HepG2 (cell line): Measurements from ENCODE around the gene P2RY6. TPM values are rescaled to one million over a fixed set of nuclear protein-coding genes. Genes with fewer than 3 reads are reported as not detected.

Experiments used
- ARHGAP35 ChIP-seq: sonication (generic); formaldehyde crosslinking; IDR thresholded peaks from 2 replicates; pipeline ENCODE4 v1.9.0; 2022; ENCODE audit warnings: mild to moderate bottlenecking, inconsistent platforms, moderate library complexity, missing genetic modification reagents, borderline replicate concordance
- ATF7-NPFF ChIP-seq: sonication (generic); formaldehyde crosslinking; IDR thresholded peaks from 2 replicates; pipeline ENCODE4 v1.8.1; 2023; ENCODE audit warnings: mild to moderate bottlenecking, low read depth, missing genetic modification reagents, moderate library complexity
- ELF4 ChIP-seq: sonication (generic); formaldehyde crosslinking; IDR thresholded peaks from 2 replicates; pipeline ENCODE4 v1.5.0; 2020; ENCODE audit warnings: missing genetic modification reagents, mild to moderate bottlenecking, moderate library complexity, borderline replicate concordance
- GTF2F1 ChIP-seq: fragments of 150-350 bp; IDR thresholded peaks from 2 replicates; pipeline ENCODE4 v1.6.1; 2014; ENCODE audit warnings: low read length
- HMG20B ChIP-seq: conservative IDR thresholded peaks from 2 replicates; pipeline ENCODE4 v1.6.1; 2016; ENCODE audit warnings: missing genetic modification reagents, missing compliant biosample characterization
- KDM5B ChIP-seq: sonication (generic); formaldehyde crosslinking; IDR thresholded peaks from 2 replicates; pipeline ENCODE4 v1.4.0; 2020; ENCODE audit warnings: missing genetic modification reagents, mild to moderate bottlenecking, borderline replicate concordance
- MTA3 ChIP-seq: sonication (generic); formaldehyde crosslinking; IDR thresholded peaks from 2 replicates; pipeline ENCODE4 v1.4.0; 2020; ENCODE audit warnings: missing genetic modification reagents
- NR2F1 ChIP-seq, 2 experiments: fragments of 450-650 bp in 1 of 2; formaldehyde crosslinking in 1 of 2; IDR thresholded peaks; 2 replicates each; pipeline versions ENCODE4 v1.5.0 to v1.6.1; 2016 to 2020; ENCODE audit warnings: mild to moderate bottlenecking in 1 of 2, missing compliant biosample characterization in 1 of 2, missing genetic modification reagents in 1 of 2, moderate library complexity in 1 of 2
- RORA ChIP-seq: sonication (generic); formaldehyde crosslinking; IDR thresholded peaks from 2 replicates; pipeline ENCODE4 v1.5.0; 2020; ENCODE audit warnings: mild to moderate bottlenecking, missing genetic modification reagents, moderate library complexity
- SETDB1 ChIP-seq: sonication (generic); formaldehyde crosslinking; IDR thresholded peaks from 2 replicates; pipeline ENCODE4 v1.5.1; 2020; ENCODE audit warnings: missing genetic modification reagents, mild to moderate bottlenecking, borderline replicate concordance
- SMAD1 ChIP-seq: sonication (generic); formaldehyde crosslinking; IDR thresholded peaks from 2 replicates; pipeline ENCODE4 v1.4.0; 2020; ENCODE audit warnings: missing genetic modification reagents, low read depth, mild to moderate bottlenecking, borderline replicate concordance
- SPEN ChIP-seq: sonication (generic); formaldehyde crosslinking; IDR thresholded peaks from 2 replicates; pipeline ENCODE4 v1.5.1; 2020; ENCODE audit warnings: low read depth, mild to moderate bottlenecking, missing genetic modification reagents
- TARDBP ChIP-seq: sonication (generic); formaldehyde crosslinking; IDR thresholded peaks from 2 replicates; pipeline ENCODE4 v1.8.0; 2022; ENCODE audit warnings: mild to moderate bottlenecking, missing genetic modification reagents
- ZBTB37 ChIP-seq: sonication (generic); formaldehyde crosslinking; IDR thresholded peaks from 2 replicates; pipeline ENCODE4 v1.4.0; 2020; ENCODE audit warnings: mild to moderate bottlenecking, missing genetic modification reagents
- ZMYM4 ChIP-seq: sonication (generic); formaldehyde crosslinking; IDR thresholded peaks from 2 replicates; pipeline ENCODE4 v1.8.1; 2023; ENCODE audit warnings: mild to moderate bottlenecking, missing genetic modification reagents
- ZNF740 ChIP-seq: sonication (generic); formaldehyde crosslinking; IDR thresholded peaks from 2 replicates; pipeline ENCODE4 v1.4.0; 2020; ENCODE audit warnings: missing genetic modification reagents
- ZNF781 ChIP-seq: sonication (generic); formaldehyde crosslinking; IDR thresholded peaks from 2 replicates; pipeline ENCODE4 v1.5.1; 2020; ENCODE audit warnings: borderline replicate concordance, mild to moderate bottlenecking, missing genetic modification reagents; ENCODE audit errors: not compliant biosample characterization
- polyA plus RNA-seq, 8 experiments: library from polyadenylated mRNA; depleted of rRNA in 3 of 8; stranded (reverse) in 7 of 8; unstranded in 1 of 8; fragments of >200 nt; fragmentation: Illumina TruSeq in 4 of 8; extraction: Trizol in 4 of 8; gene quantifications; 2 replicates each; pipeline versions ENCODE4 v1.2.1 to v1.2.3, GENCODE V29; 2011 to 2016; ENCODE audit warnings: low read depth in 4 of 8, missing spikeins in 1 of 8, mixed read lengths in 1 of 8; ENCODE audit not compliant: insufficient read depth in 1 of 8
- total RNA-seq, 5 experiments: library from RNA; depleted of rRNA; stranded (reverse); fragments of >200 nt; fragmentation: Illumina TruSeq; extraction: Trizol; gene quantifications; 2 replicates each; pipeline ENCODE4 v1.2.3, GENCODE V29; 2016; ENCODE audit warnings: low read depth in 1 of 5
- TF ChIP-seq, protein P1 (sequence below): sonication (generic); formaldehyde crosslinking; IDR thresholded peaks from 2 replicates; pipeline ENCODE4 v1.4.0; 2020; ENCODE audit warnings: missing genetic modification reagents
- TF ChIP-seq, protein P2 (sequence below): sonication (generic); formaldehyde crosslinking; IDR thresholded peaks from 2 replicates; pipeline ENCODE4 v1.4.0; 2020; ENCODE audit warnings: missing genetic modification reagents

Gene P2RY6
- total and polyA plus RNA-seq, 2 of the 13 experiments (the other 11 are each of a cell fraction or from before 2014, with no cell fraction given): 0.09 to 0.29 TPM

DNA sequence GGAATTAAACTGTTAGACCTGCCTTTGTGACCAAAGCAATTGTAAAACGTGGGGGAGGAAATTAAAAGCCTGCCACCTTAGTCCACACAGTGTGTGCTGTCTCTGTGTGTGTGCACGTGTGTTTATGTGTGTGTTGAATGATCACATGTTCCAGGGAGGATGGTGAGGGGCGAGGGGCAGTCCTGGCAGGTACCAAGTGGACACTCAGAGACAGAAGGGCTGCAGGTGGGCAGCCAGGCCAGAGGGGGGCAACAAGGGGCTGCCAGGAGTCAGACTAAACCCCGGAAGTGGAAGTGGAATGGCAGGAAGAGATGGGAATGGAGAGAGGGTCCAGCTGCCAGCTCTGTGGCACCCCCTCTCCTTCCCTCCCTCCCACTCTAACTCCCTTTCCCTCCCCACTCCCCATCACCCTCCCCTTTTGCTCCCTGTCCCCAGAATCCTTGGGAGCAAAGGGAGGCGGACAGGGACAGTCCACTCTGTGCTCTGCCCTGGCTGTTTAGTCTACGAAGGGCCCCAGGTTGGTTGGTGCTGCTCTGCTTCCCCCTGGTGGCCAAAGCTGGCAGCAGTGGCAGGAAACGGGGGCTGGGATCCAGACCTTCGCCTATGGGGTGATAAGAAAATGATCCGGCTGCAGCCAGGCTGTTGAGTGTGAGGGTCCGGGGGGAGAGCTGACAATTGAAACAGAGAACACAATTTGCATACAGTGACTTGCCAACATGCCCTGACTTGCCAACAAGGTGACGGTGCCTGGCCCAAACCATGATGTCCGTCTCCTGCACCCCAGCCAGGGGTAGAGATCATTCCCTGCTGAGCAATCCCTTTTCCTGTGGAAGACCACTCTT is 29.7 kb upstream of the P2RY6 start (continued):
- TF ChIP-seq, protein P1, sequence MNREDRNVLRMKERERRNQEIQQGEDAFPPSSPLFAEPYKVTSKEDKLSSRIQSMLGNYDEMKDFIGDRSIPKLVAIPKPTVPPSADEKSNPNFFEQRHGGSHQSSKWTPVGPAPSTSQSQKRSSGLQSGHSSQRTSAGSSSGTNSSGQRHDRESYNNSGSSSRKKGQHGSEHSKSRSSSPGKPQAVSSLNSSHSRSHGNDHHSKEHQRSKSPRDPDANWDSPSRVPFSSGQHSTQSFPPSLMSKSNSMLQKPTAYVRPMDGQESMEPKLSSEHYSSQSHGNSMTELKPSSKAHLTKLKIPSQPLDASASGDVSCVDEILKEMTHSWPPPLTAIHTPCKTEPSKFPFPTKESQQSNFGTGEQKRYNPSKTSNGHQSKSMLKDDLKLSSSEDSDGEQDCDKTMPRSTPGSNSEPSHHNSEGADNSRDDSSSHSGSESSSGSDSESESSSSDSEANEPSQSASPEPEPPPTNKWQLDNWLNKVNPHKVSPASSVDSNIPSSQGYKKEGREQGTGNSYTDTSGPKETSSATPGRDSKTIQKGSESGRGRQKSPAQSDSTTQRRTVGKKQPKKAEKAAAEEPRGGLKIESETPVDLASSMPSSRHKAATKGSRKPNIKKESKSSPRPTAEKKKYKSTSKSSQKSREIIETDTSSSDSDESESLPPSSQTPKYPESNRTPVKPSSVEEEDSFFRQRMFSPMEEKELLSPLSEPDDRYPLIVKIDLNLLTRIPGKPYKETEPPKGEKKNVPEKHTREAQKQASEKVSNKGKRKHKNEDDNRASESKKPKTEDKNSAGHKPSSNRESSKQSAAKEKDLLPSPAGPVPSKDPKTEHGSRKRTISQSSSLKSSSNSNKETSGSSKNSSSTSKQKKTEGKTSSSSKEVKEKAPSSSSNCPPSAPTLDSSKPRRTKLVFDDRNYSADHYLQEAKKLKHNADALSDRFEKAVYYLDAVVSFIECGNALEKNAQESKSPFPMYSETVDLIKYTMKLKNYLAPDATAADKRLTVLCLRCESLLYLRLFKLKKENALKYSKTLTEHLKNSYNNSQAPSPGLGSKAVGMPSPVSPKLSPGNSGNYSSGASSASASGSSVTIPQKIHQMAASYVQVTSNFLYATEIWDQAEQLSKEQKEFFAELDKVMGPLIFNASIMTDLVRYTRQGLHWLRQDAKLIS: no peak
- no peak for TF ChIP-seq ZBTB37 (CRISPR knock-in tag)
- peak; percentile 87; the same call in 1 of the 2 replicates for TF ChIP-seq TARDBP (CRISPR knock-in tag)
- no peak for TF ChIP-seq RORA (CRISPR knock-in tag)
- TF ChIP-seq ELF4 (CRISPR knock-in tag): no peak
- peak; percentile 53; the same call in 1 of the 2 replicates for TF ChIP-seq KDM5B (CRISPR knock-in tag)
- peak; percentile 41; the same call in 1 of the 2 replicates for TF ChIP-seq SMAD1 (CRISPR knock-in tag)
- TF ChIP-seq ARHGAP35 (CRISPR knock-in tag): no peak
- TF ChIP-seq GTF2F1: no peak
- TF ChIP-seq NR2F1 (CRISPR knock-in tag; IDR thresholded peaks at IDR 0.05): no peak
- TF ChIP-seq HMG20B (CRISPR knock-in tag): no peak
- no peak for TF ChIP-seq MTA3 (CRISPR knock-in tag)
- TF ChIP-seq, protein P2, sequence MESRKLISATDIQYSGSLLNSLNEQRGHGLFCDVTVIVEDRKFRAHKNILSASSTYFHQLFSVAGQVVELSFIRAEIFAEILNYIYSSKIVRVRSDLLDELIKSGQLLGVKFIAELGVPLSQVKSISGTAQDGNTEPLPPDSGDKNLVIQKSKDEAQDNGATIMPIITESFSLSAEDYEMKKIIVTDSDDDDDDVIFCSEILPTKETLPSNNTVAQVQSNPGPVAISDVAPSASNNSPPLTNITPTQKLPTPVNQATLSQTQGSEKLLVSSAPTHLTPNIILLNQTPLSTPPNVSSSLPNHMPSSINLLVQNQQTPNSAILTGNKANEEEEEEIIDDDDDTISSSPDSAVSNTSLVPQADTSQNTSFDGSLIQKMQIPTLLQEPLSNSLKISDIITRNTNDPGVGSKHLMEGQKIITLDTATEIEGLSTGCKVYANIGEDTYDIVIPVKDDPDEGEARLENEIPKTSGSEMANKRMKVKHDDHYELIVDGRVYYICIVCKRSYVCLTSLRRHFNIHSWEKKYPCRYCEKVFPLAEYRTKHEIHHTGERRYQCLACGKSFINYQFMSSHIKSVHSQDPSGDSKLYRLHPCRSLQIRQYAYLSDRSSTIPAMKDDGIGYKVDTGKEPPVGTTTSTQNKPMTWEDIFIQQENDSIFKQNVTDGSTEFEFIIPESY (CRISPR knock-in tag): peak; percentile 32; the same call in 1 of the 2 replicates
- TF ChIP-seq ZNF740 (CRISPR knock-in tag): no peak
- TF ChIP-seq SETDB1: no peak
- peak; percentile 92 for TF ChIP-seq ZMYM4 (CRISPR knock-in tag)
- TF ChIP-seq ZNF781 (CRISPR knock-in tag): peak; percentile 49
- no peak for TF ChIP-seq ATF7-NPFF
- peak; percentile 27; the same call in 1 of the 2 replicates for TF ChIP-seq SPEN
